IMR-90 (cell line): ENCODE measurements around the gene PCNX2. TPM values are rescaled to one million over a fixed set of nuclear protein-coding genes. Genes with fewer than 3 reads are reported as not detected.

Experiments used
- ATAC-seq: fragments of 200-7000 bp; cut with Tn5 transposase; 2 replicates; pipeline ENCODE4 v1.9.1; 2020; ENCODE audit warnings: low read depth, mild to moderate bottlenecking, moderate library complexity
- BruUV-seq: library from RNA; stranded (reverse); fragments of 400-500 nt; replicated peaks from 2 replicates; lab custom pipeline; 2021; lab: Mats Ljungman, UMichigan
- CTCF ChIA-PET: fragments of 300-600 bp; formaldehyde crosslinking; extraction: SDS; loops from one replicate; lab custom pipeline; 2021; ENCODE audit warnings: antibody characterized with exemption; lab: Yijun Ruan, JAX
- POLR2A ChIA-PET: fragments of 300-600 bp; sonication (Branson Sonifier 250); formaldehyde crosslinking; loops from one replicate; lab custom pipeline; 2022; ENCODE audit warnings: antibody characterized with exemption; ENCODE audit not compliant: unreplicated experiment; lab: Charles Lee
- DNase-seq: peaks from one replicate; pipeline ENCODE4 v3.0.0; 2013
- H2AFZ ChIP-seq: replicated peaks from 2 replicates; pipeline ENCODE3; 2013; ENCODE audit warnings: low read length, mild to moderate bottlenecking; ENCODE audit not compliant: poor library complexity
- H2AK5ac ChIP-seq: 2 replicates; pipeline ENCODE4 v1.6.1; 2013; ENCODE audit warnings: low read depth, low read length, inconsistent platforms
- H2AK9ac ChIP-seq: replicated peaks from 2 replicates; pipeline ENCODE3; 2013; ENCODE audit warnings: mild to moderate bottlenecking, low read depth, low read length, moderate library complexity; ENCODE audit not compliant: poor library complexity
- H2BK120ac ChIP-seq: 2 replicates; pipeline ENCODE4 v1.6.1; 2013; ENCODE audit warnings: low read depth, low read length, inconsistent platforms
- H2BK15ac ChIP-seq: 3 replicates; pipeline ENCODE4 v1.6.1; 2013; ENCODE audit warnings: low read depth, low read length, inconsistent platforms
- H2BK20ac ChIP-seq: 2 replicates; pipeline ENCODE4 v1.6.1; 2013; ENCODE audit warnings: low read depth, mild to moderate bottlenecking, inconsistent platforms, low read length, moderate library complexity
- H2BK5ac ChIP-seq: 2 replicates; pipeline ENCODE4 v1.6.1; 2013; ENCODE audit warnings: mild to moderate bottlenecking, low read depth, low read length, inconsistent platforms; ENCODE audit not compliant: poor library complexity, severe bottlenecking
- H3K14ac ChIP-seq: replicated peaks from 2 replicates; pipeline ENCODE4 v1.6.1; 2013; ENCODE audit warnings: low read depth, low read length, inconsistent platforms
- H3K18ac ChIP-seq: 2 replicates; pipeline ENCODE4 v1.6.1; 2013; ENCODE audit warnings: low read depth, low read length, control low read depth
- H3K23ac ChIP-seq: 2 replicates; pipeline ENCODE4 v1.6.1; 2013; ENCODE audit warnings: low read depth, low read length, inconsistent platforms
- H3K27ac ChIP-seq: 2 replicates; pipeline ENCODE4 v1.5.1; 2013; ENCODE audit warnings: mild to moderate bottlenecking, control low read depth, low read length; ENCODE audit not compliant: insufficient read depth
- H3K27me3 ChIP-seq: 2 replicates; pipeline ENCODE4 v1.6.1; 2013; ENCODE audit warnings: low read length; ENCODE audit not compliant: control insufficient read depth, insufficient read depth
- H3K36me3 ChIP-seq: 2 replicates; pipeline ENCODE4 v1.6.1; 2013; ENCODE audit warnings: low read length, mixed read lengths; ENCODE audit not compliant: control insufficient read depth, insufficient read depth
- H3K4ac ChIP-seq: 2 replicates; pipeline ENCODE4 v1.6.1; 2013; ENCODE audit warnings: low read depth, low read length, inconsistent platforms
- H3K4me1 ChIP-seq: 2 replicates; pipeline ENCODE4 v1.6.1; 2013; ENCODE audit warnings: low read length, mixed read lengths; ENCODE audit not compliant: control insufficient read depth, insufficient read depth
- H3K4me2 ChIP-seq: 2 replicates; pipeline ENCODE4 v1.6.1; 2013; ENCODE audit warnings: low read depth, mild to moderate bottlenecking, control low read depth, low read length, moderate library complexity
- H3K4me3 ChIP-seq: 2 replicates; pipeline ENCODE4 v1.5.1; 2013; ENCODE audit warnings: low read depth, mild to moderate bottlenecking, control low read depth, low read length, moderate library complexity; ENCODE audit not compliant: insufficient read depth
- H3K56ac ChIP-seq: 2 replicates; pipeline ENCODE4 v1.6.1; 2013; ENCODE audit warnings: low read length, inconsistent platforms; ENCODE audit not compliant: insufficient read depth; ENCODE audit errors: extremely low read depth
- H3K79me1 ChIP-seq, 2 experiments: 2 replicates each; pipeline ENCODE4 v1.6.1; 2013; ENCODE audit warnings: low read length in 2 of 2, inconsistent platforms in 1 of 2, low read depth in 1 of 2
- H3K9ac ChIP-seq: 2 replicates; pipeline ENCODE4 v1.6.1; 2013; ENCODE audit warnings: low read depth, low read length, control low read depth
- H3K9me1 ChIP-seq: 2 replicates; pipeline ENCODE4 v1.6.1; 2013; ENCODE audit warnings: low read length, inconsistent platforms; ENCODE audit not compliant: insufficient read depth
- H3K9me3 ChIP-seq: 2 replicates; pipeline ENCODE4 v1.6.1; 2013; ENCODE audit warnings: low read length; ENCODE audit not compliant: control insufficient read depth, insufficient read depth
- H4K20me1 ChIP-seq: 2 replicates; pipeline ENCODE4 v1.6.1; 2013; ENCODE audit warnings: low read length, inconsistent platforms; ENCODE audit not compliant: insufficient read depth
- H4K5ac ChIP-seq: 2 replicates; pipeline ENCODE4 v1.6.1; 2013; ENCODE audit warnings: mild to moderate bottlenecking, low read depth, low read length, control low read depth
- H4K8ac ChIP-seq, 2 experiments: 2 replicates each; pipeline ENCODE4 v1.6.1; 2013; ENCODE audit warnings: low read depth in 2 of 2, low read length in 2 of 2, control low read depth in 1 of 2, inconsistent platforms in 1 of 2
- H4K91ac ChIP-seq: 2 replicates; pipeline ENCODE4 v1.6.1; 2013; ENCODE audit warnings: low read depth, low read length, inconsistent platforms; ENCODE audit not compliant: insufficient read depth
- BHLHE40 ChIP-seq: fragments of 150-350 bp; IDR thresholded peaks from 2 replicates; pipeline ENCODE4 v1.6.1; 2016; ENCODE audit warnings: mild to moderate bottlenecking, low read depth, low read length
- CEBPB ChIP-seq: IDR thresholded peaks from 2 replicates; pipeline ENCODE4 v1.6.1; 2012; ENCODE audit warnings: low read depth, low read length, improper control_type of control experiment
- CHD1 ChIP-seq: IDR thresholded peaks from 2 replicates; pipeline ENCODE4 v1.6.1; 2012; ENCODE audit warnings: low read depth, low read length, improper control_type of control experiment
- FOS ChIP-seq: fragments of 150-350 bp; IDR thresholded peaks from 2 replicates; pipeline ENCODE4 v1.6.1; 2016; ENCODE audit warnings: low read depth, low read length
- MAFK ChIP-seq: IDR thresholded peaks from 2 replicates; pipeline ENCODE4 v1.6.1; 2012; ENCODE audit warnings: low read depth, low read length, improper control_type of control experiment
- MAZ ChIP-seq: IDR thresholded peaks from 2 replicates; pipeline ENCODE4 v1.6.1; 2012; ENCODE audit warnings: low read depth, mild to moderate bottlenecking, low read length, improper control_type of control experiment, moderate library complexity, borderline replicate concordance
- MXI1 ChIP-seq: IDR thresholded peaks from 2 replicates; pipeline ENCODE4 v1.6.1; 2012; ENCODE audit warnings: low read depth, mild to moderate bottlenecking, low read length, moderate library complexity, borderline replicate concordance
- NFE2L2 ChIP-seq: fragments of 150-350 bp; IDR thresholded peaks from 2 replicates; pipeline ENCODE4 v1.6.1; 2016; ENCODE audit warnings: low read depth, mild to moderate bottlenecking, low read length
- POLR2A ChIP-seq: IDR thresholded peaks from 2 replicates; pipeline ENCODE4 v1.6.1; 2012; ENCODE audit warnings: mild to moderate bottlenecking, low read depth, low read length
- RAD21 ChIP-seq: IDR thresholded peaks from 2 replicates; pipeline ENCODE4 v1.6.1; 2012; ENCODE audit warnings: low read length, improper control_type of control experiment
- RCOR1 ChIP-seq: IDR thresholded peaks from 2 replicates; pipeline ENCODE4 v1.6.1; 2012; ENCODE audit warnings: mild to moderate bottlenecking, low read length, improper control_type of control experiment; ENCODE audit not compliant: insufficient replicate concordance
- RFX5 ChIP-seq: IDR thresholded peaks from 2 replicates; pipeline ENCODE4 v1.8.0; 2012; ENCODE audit warnings: low read depth, mild to moderate bottlenecking, low read length, moderate library complexity
- SMC3 ChIP-seq: fragments of 150-350 bp; IDR thresholded peaks from 2 replicates; pipeline ENCODE4 v1.6.1; 2016; ENCODE audit warnings: low read depth, mild to moderate bottlenecking, antibody characterized with exemption, low read length, moderate library complexity
- WGBS, 2 experiments: methylation state at CpG; one replicate each; pipeline versions ENCODE4 v1.1.5 to v1.1.7; 2013; ENCODE audit warnings: missing lambda C conversion rate in 2 of 2; ENCODE audit not compliant: insufficient read length in 1 of 2; ENCODE audit errors: extremely low coverage in 2 of 2; 5-methylcytosine and 5-hydroxymethylcytosine counted together
- dilution Hi-C: fragments of 300-500 bp; cut with HindIII; formaldehyde crosslinking; loops from one replicate; pipeline ENCODE4 v1.14.3; 2018; ENCODE audit warnings: low sequenced_read_pairs; ENCODE audit not compliant: unreplicated experiment
- in situ Hi-C: fragments of 300-500 bp; cut with MboI; formaldehyde crosslinking; loops from 3 replicates; pipeline ENCODE4 v1.14.3; 2019; ENCODE audit warnings: low sequenced_read_pairs, inconsistent platforms, mixed read lengths
- intact Hi-C: fragments of 100-400 bp; cut with micrococcal nuclease; formaldehyde crosslinking; loops from 2 replicates; pipeline ENCODE4 v1.10.0; 2022
- polyA plus RNA-seq, 3 experiments: library from polyadenylated mRNA; depleted of rRNA; stranded (reverse); fragments of >200 nt; gene quantifications; 2 replicates each; pipeline ENCODE4 v1.2.3, GENCODE V29; 2012; ENCODE audit warnings: low replicate concordance in 1 of 3
- total RNA-seq: library from RNA; depleted of rRNA; stranded (reverse); fragments of >200 nt; gene quantifications from 2 replicates; pipeline ENCODE4 v1.2.3, GENCODE V29; 2012
- TF ChIP-seq, protein P1 (sequence below): fragments of 150-350 bp; IDR thresholded peaks from 2 replicates; pipeline ENCODE4 v1.6.1; 2017; ENCODE audit warnings: mild to moderate bottlenecking, antibody characterized with exemption, low read length, low read depth
- TF ChIP-seq, protein P2 (sequence below): conservative IDR thresholded peaks from 2 replicates; pipeline ENCODE4 v1.5.1; 2012; ENCODE audit warnings: mild to moderate bottlenecking, low read depth, low read length, improper control_type of control experiment
- TF ChIP-seq, protein P3 (sequence below): fragments of 150-350 bp; IDR thresholded peaks from 2 replicates; pipeline ENCODE4 v1.6.1; 2016; ENCODE audit warnings: low read depth, mild to moderate bottlenecking, low read length, moderate library complexity, borderline replicate concordance

PCNX2 gene
- total and polyA plus RNA-seq, 2 of the 4 experiments (the other 2 are of a cell fraction): 15.9 to 22.6 TPM

DNA sequence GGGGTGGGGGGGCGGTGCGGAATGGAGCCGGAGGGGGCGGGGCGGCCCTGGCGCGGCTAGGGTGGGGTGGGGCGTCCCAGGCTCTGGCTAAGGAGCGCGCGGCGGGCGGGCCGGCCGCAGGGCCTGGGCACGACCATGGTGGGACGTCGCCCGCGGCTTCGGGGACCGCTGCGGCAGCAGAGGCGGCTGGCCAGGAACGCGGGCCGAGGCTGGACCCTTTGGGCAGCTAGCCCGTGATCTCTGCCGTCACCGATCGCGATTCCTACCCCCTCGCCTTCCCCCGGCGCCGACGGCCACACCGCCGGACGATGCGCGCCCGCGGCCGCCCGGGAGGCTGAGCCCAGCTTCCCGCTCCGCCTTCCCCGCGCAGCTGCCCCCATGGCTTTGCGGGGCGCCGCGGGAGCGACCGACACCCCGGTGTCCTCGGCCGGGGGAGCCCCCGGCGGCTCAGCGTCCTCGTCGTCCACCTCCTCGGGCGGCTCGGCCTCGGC lies 32.2 kb upstream of the PCNX2 start, which contains the start of gene MAP3K21:
TSS of gene MAP3K21 (plus strand) at position 74 of the 491 bp plus-strand sequence. CDS start at position 379, 305 bp downstream.
- no peaks in the 10 kb centered on the region; the same call in 1 of the 2 replicates for H3K9me3 ChIP-seq
- H3K4me3 ChIP-seq: peak within 1 kb of the TSS; percentile 68
- DNase-seq (no peak), ATAC-seq (peak; percentile 66)
- no peak within 1 kb of the TSS for H2AK5ac ChIP-seq
- peak within 1 kb of the TSS; percentile 95 for H2AFZ ChIP-seq
- H3K18ac ChIP-seq: no peak within 1 kb of the TSS
- H3K79me1 ChIP-seq: no peaks in the 10 kb centered on the region
- no peak within 1 kb of the TSS for H3K56ac ChIP-seq
- peaks cover 3% of the 10 kb centered on the region; the same call in 1 of the 2 replicates for H3K4me1 ChIP-seq
- no peak within 1 kb of the TSS for H3K27ac ChIP-seq
- no peaks in the 10 kb centered on the region for H4K20me1 ChIP-seq
- no peak within 1 kb of the TSS for H4K5ac ChIP-seq
- no peak within 1 kb of the TSS for H3K4ac ChIP-seq
- no peak within 1 kb of the TSS for H2BK5ac ChIP-seq
- no TSS peak for BruUV-seq
- H3K9ac ChIP-seq: no peak within 1 kb of the TSS; the same call in 1 of the 2 replicates
- H2BK15ac ChIP-seq: no peak within 1 kb of the TSS
- H2BK20ac ChIP-seq: no peak within 1 kb of the TSS
- peaks cover 10% of the 10 kb centered on the region for H3K27me3 ChIP-seq
- H4K8ac ChIP-seq: no peak within 1 kb of the TSS
- intact Hi-C loops: no loop called here
- no peak within 1 kb of the TSS for H3K23ac ChIP-seq
- no peaks in the 10 kb centered on the region for H3K36me3 ChIP-seq
- 3% methylated on average over 14 of the region's 68 CpGs; no CpG with 5 or more reads in 1 of the 2 experiments for WGBS, 2 experiments
- ChIA-PET POLR2A (no interaction called here), CTCF (no interaction called here)
- dilution Hi-C loops: no loop called here
- H2AK9ac ChIP-seq: peak within 1 kb of the TSS; percentile 72
- in situ Hi-C loops: no loop called here
- TF ChIP-seq RFX5 (no peak), NFE2L2 (no peak), RAD21 (no peak), CHD1 (no peak), SMC3 (no peak), RCOR1 (no peak), MAZ (no peak), CEBPB (no peak), MXI1 (no peak), BHLHE40 (no peak), FOS (no peak), MAFK (no peak), POLR2A (no peak)
- TF ChIP-seq, protein P1, sequence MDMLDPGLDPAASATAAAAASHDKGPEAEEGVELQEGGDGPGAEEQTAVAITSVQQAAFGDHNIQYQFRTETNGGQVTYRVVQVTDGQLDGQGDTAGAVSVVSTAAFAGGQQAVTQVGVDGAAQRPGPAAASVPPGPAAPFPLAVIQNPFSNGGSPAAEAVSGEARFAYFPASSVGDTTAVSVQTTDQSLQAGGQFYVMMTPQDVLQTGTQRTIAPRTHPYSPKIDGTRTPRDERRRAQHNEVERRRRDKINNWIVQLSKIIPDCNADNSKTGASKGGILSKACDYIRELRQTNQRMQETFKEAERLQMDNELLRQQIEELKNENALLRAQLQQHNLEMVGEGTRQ: no peak
- TF ChIP-seq, protein P2, sequence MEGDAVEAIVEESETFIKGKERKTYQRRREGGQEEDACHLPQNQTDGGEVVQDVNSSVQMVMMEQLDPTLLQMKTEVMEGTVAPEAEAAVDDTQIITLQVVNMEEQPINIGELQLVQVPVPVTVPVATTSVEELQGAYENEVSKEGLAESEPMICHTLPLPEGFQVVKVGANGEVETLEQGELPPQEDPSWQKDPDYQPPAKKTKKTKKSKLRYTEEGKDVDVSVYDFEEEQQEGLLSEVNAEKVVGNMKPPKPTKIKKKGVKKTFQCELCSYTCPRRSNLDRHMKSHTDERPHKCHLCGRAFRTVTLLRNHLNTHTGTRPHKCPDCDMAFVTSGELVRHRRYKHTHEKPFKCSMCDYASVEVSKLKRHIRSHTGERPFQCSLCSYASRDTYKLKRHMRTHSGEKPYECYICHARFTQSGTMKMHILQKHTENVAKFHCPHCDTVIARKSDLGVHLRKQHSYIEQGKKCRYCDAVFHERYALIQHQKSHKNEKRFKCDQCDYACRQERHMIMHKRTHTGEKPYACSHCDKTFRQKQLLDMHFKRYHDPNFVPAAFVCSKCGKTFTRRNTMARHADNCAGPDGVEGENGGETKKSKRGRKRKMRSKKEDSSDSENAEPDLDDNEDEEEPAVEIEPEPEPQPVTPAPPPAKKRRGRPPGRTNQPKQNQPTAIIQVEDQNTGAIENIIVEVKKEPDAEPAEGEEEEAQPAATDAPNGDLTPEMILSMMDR: no peak
- TF ChIP-seq, protein P3, sequence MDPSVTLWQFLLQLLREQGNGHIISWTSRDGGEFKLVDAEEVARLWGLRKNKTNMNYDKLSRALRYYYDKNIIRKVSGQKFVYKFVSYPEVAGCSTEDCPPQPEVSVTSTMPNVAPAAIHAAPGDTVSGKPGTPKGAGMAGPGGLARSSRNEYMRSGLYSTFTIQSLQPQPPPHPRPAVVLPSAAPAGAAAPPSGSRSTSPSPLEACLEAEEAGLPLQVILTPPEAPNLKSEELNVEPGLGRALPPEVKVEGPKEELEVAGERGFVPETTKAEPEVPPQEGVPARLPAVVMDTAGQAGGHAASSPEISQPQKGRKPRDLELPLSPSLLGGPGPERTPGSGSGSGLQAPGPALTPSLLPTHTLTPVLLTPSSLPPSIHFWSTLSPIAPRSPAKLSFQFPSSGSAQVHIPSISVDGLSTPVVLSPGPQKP: no peak
- H3K9me1 ChIP-seq: no peaks in the 10 kb centered on the region; the same call in 1 of the 2 replicates
- H3K4me2 ChIP-seq: peak within 1 kb of the TSS; percentile 90
- no peak within 1 kb of the TSS for H2BK120ac ChIP-seq
- H3K14ac ChIP-seq: no peak within 1 kb of the TSS
- H4K91ac ChIP-seq: no peak within 1 kb of the TSS
